GM23338 (cell line): ENCODE measurements around the gene EPG5. TPM values are rescaled to one million over a fixed set of nuclear protein-coding genes. Genes with fewer than 3 reads are reported as not detected.

Source experiments
- ATAC-seq: fragments of 200-7000 bp; cut with Tn5 transposase; 3 replicates; pipeline ENCODE4 v1.9.1; 2020
- DNase-seq: peaks from one replicate; pipeline ENCODE4 v3.0.0-alpha.2; 2015; ENCODE audit warnings: low spot score
- H2AFZ ChIP-seq: fragments of 200-600 bp; sonication (generic); 2 replicates; pipeline ENCODE4 v1.8.0; 2016; ENCODE audit warnings: antibody characterized with exemption, mild to moderate bottlenecking, moderate library complexity
- H3F3A ChIP-seq: fragments of 200-600 bp; sonication (generic); replicated peaks from 2 replicates; pipeline ENCODE4 v1.8.0; 2017; ENCODE audit warnings: antibody characterized with exemption, mixed run types, low read depth
- H3K27ac ChIP-seq: fragments of 200-600 bp; sonication (generic); 2 replicates; pipeline ENCODE4 v1.6.1; 2016; ENCODE audit warnings: low read depth
- H3K27me3 ChIP-seq: fragments of 200-600 bp; sonication (generic); 2 replicates; pipeline ENCODE4 v1.8.0; 2016; ENCODE audit warnings: mild to moderate bottlenecking, mixed run types, moderate library complexity; ENCODE audit not compliant: insufficient read depth
- H3K36me3 ChIP-seq: fragments of 200-600 bp; sonication (generic); 2 replicates; pipeline ENCODE4 v1.8.0; 2016; ENCODE audit warnings: mild to moderate bottlenecking; ENCODE audit not compliant: insufficient read depth
- H3K4me1 ChIP-seq: fragments of 200-600 bp; sonication (generic); 2 replicates; pipeline ENCODE4 v1.8.0; 2016; ENCODE audit warnings: mild to moderate bottlenecking, moderate library complexity; ENCODE audit not compliant: insufficient read depth
- H3K4me2 ChIP-seq: fragments of 200-600 bp; sonication (generic); 2 replicates; pipeline ENCODE4 v1.7.1; 2017; ENCODE audit warnings: mixed run types
- H3K4me3 ChIP-seq: fragments of 200-600 bp; sonication (generic); 2 replicates; pipeline ENCODE4 v1.6.1; 2016; ENCODE audit warnings: mixed run types
- H3K79me2 ChIP-seq: fragments of 200-600 bp; sonication (generic); replicated peaks from 2 replicates; pipeline ENCODE4 v1.8.0; 2017; ENCODE audit warnings: mild to moderate bottlenecking; ENCODE audit not compliant: insufficient read depth
- H3K9me2 ChIP-seq: fragments of 200-600 bp; sonication (generic); 2 replicates; pipeline ENCODE4 v1.8.0; 2017; ENCODE audit not compliant: insufficient read depth
- H4K20me1 ChIP-seq: fragments of 200-600 bp; sonication (generic); replicated peaks from 2 replicates; pipeline ENCODE4 v1.8.0; 2017; ENCODE audit warnings: mild to moderate bottlenecking; ENCODE audit not compliant: insufficient read depth
- H3K27ac Mint-ChIP-seq: 2 replicates; pipeline ENCODE4 v1.8.0; 2020; ENCODE audit warnings: inconsistent platforms, mild to moderate bottlenecking, moderate library complexity, mixed read lengths
- H3K27me3 Mint-ChIP-seq: 3 replicates; pipeline ENCODE4 v1.8.0; 2022; ENCODE audit warnings: low read depth, mild to moderate bottlenecking, moderate library complexity, mixed read lengths, inconsistent platforms; ENCODE audit not compliant: insufficient read depth, poor library complexity
- H3K36me3 Mint-ChIP-seq: 3 replicates; pipeline ENCODE4 v1.8.0; 2021; ENCODE audit warnings: low read depth, mild to moderate bottlenecking, inconsistent platforms, moderate library complexity, mixed read lengths
- H3K4me1 Mint-ChIP-seq: 3 replicates; pipeline ENCODE4 v1.8.0; 2020; ENCODE audit warnings: mild to moderate bottlenecking, inconsistent platforms, mixed read lengths
- H3K4me3 Mint-ChIP-seq: 3 replicates; pipeline ENCODE4 v1.8.0; 2021; ENCODE audit warnings: moderate library complexity, mild to moderate bottlenecking, inconsistent platforms, mixed read lengths
- H3K9me3 Mint-ChIP-seq: 3 replicates; pipeline ENCODE4 v1.8.0; 2020; ENCODE audit warnings: moderate library complexity, mild to moderate bottlenecking, inconsistent platforms, mixed read lengths
- CREB1 ChIP-seq: fragments of 250-450 bp; sonication (Bioruptor Pico); IDR thresholded peaks from 2 replicates; pipeline ENCODE4 v1.5.0; 2020; ENCODE audit warnings: low read depth, mild to moderate bottlenecking, moderate library complexity
- CTCF ChIP-seq, 2 experiments: fragments of 200-600 bp in 1 of 2; sonication (generic) in 1 of 2; conservative IDR thresholded peaks; 2 replicates each; pipeline versions ENCODE4 v1.5.1 to v1.6.1; 2016 to 2017; ENCODE audit warnings: antibody characterized with exemption in 2 of 2, low read depth in 2 of 2, mild to moderate bottlenecking in 2 of 2, moderate library complexity in 1 of 2
- ETS1 ChIP-seq: IDR thresholded peaks from 2 replicates; pipeline ENCODE4 v1.6.1; 2016; ENCODE audit warnings: antibody characterized with exemption
- EZH2 ChIP-seq: fragments of 200-600 bp; sonication (generic); IDR thresholded peaks from one replicate; pipeline ENCODE4 v1.8.0; 2017; ENCODE audit warnings: antibody characterized with exemption, mild to moderate bottlenecking, low read depth; ENCODE audit not compliant: unreplicated experiment
- EZH2phosphoT487 ChIP-seq: fragments of 200-600 bp; sonication (generic); IDR thresholded peaks from one replicate; pipeline ENCODE4 v1.8.1; 2018; ENCODE audit warnings: antibody characterized with exemption; ENCODE audit not compliant: unreplicated experiment
- JUNB ChIP-seq: IDR thresholded peaks from one replicate; pipeline ENCODE4 v1.6.1; 2016; ENCODE audit warnings: antibody characterized with exemption; ENCODE audit not compliant: unreplicated experiment
- NANOG ChIP-seq: IDR thresholded peaks from 2 replicates; pipeline ENCODE4 v1.6.1; 2016; ENCODE audit warnings: antibody characterized with exemption, borderline replicate concordance
- POLR2AphosphoS5 ChIP-seq: IDR thresholded peaks from 2 replicates; pipeline ENCODE4 v1.6.1; 2016; ENCODE audit warnings: antibody characterized with exemption, low read depth
- REST ChIP-seq: IDR thresholded peaks from one replicate; pipeline ENCODE4 v1.6.1; 2018; ENCODE audit warnings: antibody characterized with exemption; ENCODE audit not compliant: unreplicated experiment
- STAT1 ChIP-seq: IDR thresholded peaks from one replicate; pipeline ENCODE4 v1.6.1; 2016; ENCODE audit warnings: antibody characterized with exemption; ENCODE audit not compliant: unreplicated experiment
- ZNF114 ChIP-seq: fragments of 250-450 bp; sonication (Bioruptor Pico); IDR thresholded peaks from 2 replicates; pipeline ENCODE4 v1.5.0; 2020; ENCODE audit warnings: mild to moderate bottlenecking, moderate library complexity
- ZNF331 ChIP-seq: fragments of 250-450 bp; sonication (Bioruptor Pico); IDR thresholded peaks from 2 replicates; pipeline ENCODE4 v1.5.0; 2020; ENCODE audit warnings: low read depth, mild to moderate bottlenecking, moderate library complexity
- ZNF462 ChIP-seq: fragments of 250-450 bp; sonication (Bioruptor Pico); IDR thresholded peaks from 2 replicates; pipeline ENCODE4 v1.5.0; 2020; ENCODE audit warnings: mild to moderate bottlenecking, moderate library complexity
- polyA plus RNA-seq: library from polyadenylated mRNA; unstranded; fragments of >200 nt; fragmentation: Nextera tagmentation; extraction: Ambion mirVana; gene quantifications from 2 replicates; pipeline ENCODE4 v1.2.1, GENCODE V29; 2016
- total RNA-seq: library from RNA; depleted of rRNA; stranded (reverse); fragments of >200 nt; shearing (Covaris generic); gene quantifications from 2 replicates; pipeline ENCODE4 v1.2.3, GENCODE V29; 2014

The EPG5 gene
- total and polyA plus RNA-seq, 2 experiments from 2014 or later: 4.1 to 29.2 TPM

- H3K27me3 ChIP-seq: peaks cover 27% of the 10 kb centered on the region
- no peaks in the 10 kb centered on the region for H3K9me2 ChIP-seq
- Mint-ChIP-seq H3K9me3 (no peaks in the 10 kb centered on the region), H3K27ac (no peak overlapping the region), H3K27me3 (peaks cover 17% of the 10 kb centered on the region), H3K36me3 (no peaks in the 10 kb centered on the region), H3K4me3 (no peak overlapping the region), H3K4me1 (peaks cover 16% of the 10 kb centered on the region)
- H3F3A ChIP-seq: 0 out of 2 replicates have a peak, but pooled peaks cover 4% of the 10 kb centered on the region
- no peaks in the 10 kb centered on the region for H3K36me3 ChIP-seq
- peaks cover 15% of the 10 kb centered on the region; the same call in 1 of the 2 replicates for H3K4me1 ChIP-seq
- no peak overlapping the region for H3K27ac ChIP-seq
- no peak for DNase-seq
- ATAC-seq: no peak
- H4K20me1 ChIP-seq: no peaks in the 10 kb centered on the region
- H3K4me3 ChIP-seq: no peak overlapping the region
- H3K4me2 ChIP-seq: no peak overlapping the region
- TF ChIP-seq NANOG: no peak
- no peak for TF ChIP-seq STAT1
- TF ChIP-seq ETS1: no peak
- TF ChIP-seq CTCF (conservative IDR thresholded peaks at IDR 0.05; ENCODE audit: low read depth in 2 of 2): no peak; a peak in 1 of 4 replicates
- TF ChIP-seq ZNF331 (CRISPR knock-in tag): no peak
- TF ChIP-seq JUNB: no peak
- no peak for TF ChIP-seq EZH2
- TF ChIP-seq CREB1 (CRISPR knock-in tag): no peak
- TF ChIP-seq REST: no peak
- TF ChIP-seq EZH2phosphoT487: no peak
- TF ChIP-seq ZNF462 (CRISPR knock-in tag): no peak
- TF ChIP-seq POLR2AphosphoS5: no peak
- TF ChIP-seq ZNF114 (CRISPR knock-in tag): no peak
- H2AFZ ChIP-seq: no peak overlapping the region
- H3K79me2 ChIP-seq: no peaks in the 10 kb centered on the region
Observed at GRCh38 chr18:45834306-45834705, 132.8 kb downstream of the EPG5 start.
